BJ (cell line): ENCODE data around the gene LAMA3. TPM values are rescaled to one million over a fixed set of nuclear protein-coding genes. Genes with fewer than 3 reads are reported as not detected.
A peak's percentile ranks its signal among the peaks of the same experiment; 100 is the strongest.

Experiments
- CTCF ChIA-PET: fragments of 350-600 bp; formaldehyde crosslinking; extraction: SDS; loops from one replicate; lab custom pipeline; 2021; ENCODE audit warnings: antibody characterized with exemption, inconsistent platforms; lab: Yijun Ruan, JAX
- POLR2A ChIA-PET: fragments of 300-600 bp; sonication (Branson Sonifier 250); formaldehyde crosslinking; extraction: SDS; loops from one replicate; lab custom pipeline; 2021; ENCODE audit warnings: antibody characterized with exemption; lab: Charles Lee
- DNase-seq: peaks from one replicate; pipeline ENCODE4 v3.0.0-alpha.2; 2011; ENCODE audit warnings: low read depth
- H3K27me3 ChIP-seq: 2 replicates; pipeline ENCODE4 v1.6.0; 2011; ENCODE audit warnings: low read length; ENCODE audit not compliant: control insufficient read depth, insufficient read depth
- H3K36me3 ChIP-seq: 2 replicates; pipeline ENCODE4 v1.5.1; 2011; ENCODE audit warnings: low read length; ENCODE audit not compliant: control insufficient read depth, insufficient read depth
- H3K4me3 ChIP-seq: 2 replicates; pipeline ENCODE4 v1.5.1; 2011; ENCODE audit warnings: low read depth, mild to moderate bottlenecking, control low read depth, low read length
- CTCF ChIP-seq: IDR thresholded peaks from 2 replicates; pipeline ENCODE4 v1.5.1; 2011; ENCODE audit warnings: low read depth, mild to moderate bottlenecking, control low read depth, inconsistent platforms, low read length, moderate library complexity; ENCODE audit not compliant: insufficient read depth
- polyA plus RNA-seq: library from polyadenylated mRNA; depleted of rRNA; stranded (reverse); fragments of >200 nt; gene quantifications from 2 replicates; pipeline ENCODE4 v1.2.3, GENCODE V29; 2011

Gene LAMA3
- polyA plus RNA-seq, 1 experiment = 5.6 TPM

DNA sequence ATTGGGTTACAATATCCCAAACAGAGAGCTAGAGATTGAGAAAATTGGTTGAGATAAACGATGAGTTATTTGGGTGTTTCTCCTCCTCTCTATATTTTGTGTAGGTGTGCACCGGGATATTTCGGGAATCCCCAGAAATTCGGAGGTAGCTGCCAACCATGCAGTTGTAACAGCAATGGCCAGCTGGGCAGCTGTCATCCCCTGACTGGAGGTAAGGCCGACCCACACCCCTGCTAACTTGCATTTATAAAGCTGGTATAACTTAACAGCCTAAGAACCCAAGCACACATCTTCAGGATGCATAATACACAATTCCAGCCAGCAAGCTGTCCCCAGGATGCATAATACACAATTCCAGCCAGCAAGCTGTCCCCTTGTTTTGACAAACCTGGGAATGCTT is 200.7 kb downstream of the LAMA3 start:
- CTCF ChIA-PET = interaction anchor here (1.2 kb wide), 1 partner anchor 29 kb away, joined by 4 read pairs; no protein-coding TSS in a partner anchor
- H3K4me3 ChIP-seq = no peak overlapping the region
- H3K36me3 ChIP-seq = no peaks in the 10 kb centered on the region
- no peaks in the 10 kb centered on the region for H3K27me3 ChIP-seq
- DNase-seq = no peak
- no peak for TF ChIP-seq CTCF
- POLR2A ChIA-PET = no interaction called here

DNA sequence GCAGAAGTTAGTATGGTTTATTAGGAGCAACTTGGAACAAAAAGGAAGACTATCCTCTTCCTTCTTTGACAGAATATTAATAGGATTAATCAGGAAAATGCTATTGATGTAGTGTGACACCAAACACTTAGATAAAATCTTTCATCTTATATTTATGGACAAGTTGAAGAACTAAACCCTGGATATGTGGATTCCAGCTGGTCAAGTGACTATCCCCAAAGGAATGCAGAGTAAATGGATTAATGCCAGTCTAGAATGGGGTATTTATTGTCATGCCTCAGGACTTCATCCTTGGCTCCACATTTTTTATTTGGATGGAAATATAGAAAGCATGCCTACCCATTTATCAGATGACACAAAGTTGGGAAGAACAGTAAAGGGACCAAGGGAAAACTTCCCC is 201.3 kb downstream of the LAMA3 start:
- ChIA-PET POLR2A (interaction anchor here (1.0 kb wide), 1 partner anchor 52 kb away, joined by 3 read pairs; no protein-coding TSS in a partner anchor), CTCF (interaction anchor here (1.2 kb wide), 1 partner anchor 28 kb away, joined by 4 read pairs; no protein-coding TSS in a partner anchor)
- Histone ChIP-seq H3K27me3 (no peaks in the 10 kb centered on the region), H3K36me3 (no peaks in the 10 kb centered on the region), H3K4me3 (no peak overlapping the region)
- no peak for TF ChIP-seq CTCF
- DNase-seq = peak; percentile 49

DNA sequence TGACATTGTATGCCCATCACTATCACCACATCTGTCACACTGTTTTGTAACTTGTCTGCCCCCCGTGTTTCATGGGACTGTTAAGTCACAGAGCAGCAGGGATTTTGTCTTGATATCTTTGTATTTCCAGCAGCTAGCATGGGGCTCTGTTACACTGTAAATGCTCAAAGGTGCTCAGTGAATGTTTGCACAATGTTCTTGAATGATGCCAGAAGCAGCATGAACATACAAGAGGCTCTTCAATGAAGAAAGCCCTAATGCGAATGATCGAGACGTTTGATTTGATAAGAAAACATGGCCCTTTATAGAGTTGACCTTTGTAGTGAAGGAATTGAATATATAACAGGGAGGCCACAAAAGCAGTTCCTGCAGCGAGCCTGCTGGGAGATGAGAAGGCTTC is 204.4 kb downstream of the LAMA3 start:
- ChIA-PET POLR2A (no interaction called here), CTCF (interaction anchor here (3.4 kb wide), 1 partner anchor 25 kb away, joined by 15 read pairs; no protein-coding TSS in a partner anchor)
- Histone ChIP-seq H3K4me3 (no peak overlapping the region), H3K36me3 (no peaks in the 10 kb centered on the region), H3K27me3 (no peaks in the 10 kb centered on the region)
- TF ChIP-seq CTCF = no peak
- no peak for DNase-seq

DNA sequence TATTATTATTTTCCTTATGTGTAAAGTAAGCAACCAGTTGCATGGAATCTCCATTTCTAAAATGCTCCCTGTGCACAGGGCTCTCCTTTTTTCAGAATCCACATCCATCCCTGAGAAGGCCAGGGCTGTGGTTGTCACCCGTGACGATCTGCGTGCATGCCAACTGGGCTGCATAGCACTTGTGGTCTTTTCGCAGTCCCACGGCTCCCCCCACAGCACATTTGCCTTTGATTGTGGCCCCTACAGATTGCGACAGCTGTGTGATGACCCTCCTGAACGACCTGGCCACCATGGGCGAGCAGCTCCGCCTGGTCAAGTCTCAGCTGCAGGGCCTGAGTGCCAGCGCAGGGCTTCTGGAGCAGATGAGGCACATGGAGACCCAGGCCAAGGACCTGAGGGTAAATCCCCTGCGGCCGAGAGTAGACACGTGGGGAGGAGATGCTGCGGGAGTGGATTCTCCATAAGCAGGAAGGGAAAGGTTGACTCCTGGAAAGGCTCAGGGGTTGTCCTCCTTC is 205.5 kb downstream of the LAMA3 start:
- DNase-seq = no peak
- H3K4me3 ChIP-seq = no peak overlapping the region
- ChIA-PET CTCF (no interaction called here), POLR2A (no interaction called here)
- no peaks in the 10 kb centered on the region for H3K27me3 ChIP-seq
- H3K36me3 ChIP-seq = no peaks in the 10 kb centered on the region
- no peak for TF ChIP-seq CTCF

GRCh38 chr18:23897291-23897690 is 208.0 kb downstream of the LAMA3 start:
- no peak overlapping the region for H3K4me3 ChIP-seq
- H3K36me3 ChIP-seq = no peaks in the 10 kb centered on the region
- DNase-seq = no peak
- CTCF ChIA-PET = interaction anchor here (1.7 kb wide), 1 partner anchor 21 kb away, joined by 5 read pairs; no protein-coding TSS in a partner anchor
- POLR2A ChIA-PET = no interaction called here
- H3K27me3 ChIP-seq = no peaks in the 10 kb centered on the region
- TF ChIP-seq CTCF = no peak
